ENCODE data around the gene ADAMTS2. TPM values are rescaled to one million over a fixed set of nuclear protein-coding genes. Genes with fewer than 3 reads are reported as not detected.

ADAMTS2 gene
- total RNA-seq, 1 experiment from 2014 or later: 3.9 TPM

GRCh38 chr5:179164331-179165311, 180.6 kb downstream of the ADAMTS2 start:
- intact Hi-C loops (cut with micrococcal nuclease): loop anchor here (5.0 kb wide), 1 partner anchor 503 kb away; no protein-coding TSS in a partner anchor
- no peak for ATAC-seq

More at GRCh38 chr5:179164331-179165311, 180.6 kb downstream of the ADAMTS2 start:
- H3K4me2 ChIP-seq (ENCODE audit: low read length): no peak overlapping the region
- H4K20me1 ChIP-seq (ENCODE audit: insufficient read depth): no peaks in the 10 kb centered on the region
- H3K27ac ChIP-seq (ENCODE audit: low read depth, low read length): no peak overlapping the region
- no peak for DNase-seq (ENCODE audit: low read depth, low spot score)
- no peaks in the 10 kb centered on the region for H3K36me3 ChIP-seq (ENCODE audit: control insufficient read depth in 1 of 2, insufficient read depth in 2 of 2, low read length in 2 of 2)
- no peak overlapping the region for H3K9ac ChIP-seq (ENCODE audit: low read length)
- H2AFZ ChIP-seq (ENCODE audit: low read depth, low read length, poor library complexity, severe bottlenecking): no peak overlapping the region
- H3K4me1 ChIP-seq (ENCODE audit: control insufficient read depth in 1 of 2, insufficient read depth in 2 of 2, low read length in 2 of 2): peaks cover 0 to 3% of the 10 kb centered on the region in 2 experiments; a peak in 1 of 4 replicates
- H3K79me2 ChIP-seq (ENCODE audit: insufficient read depth, low read length): no peaks in the 10 kb centered on the region
- no peaks in the 10 kb centered on the region for H3K9me2 ChIP-seq (ENCODE audit: insufficient read depth)
- no peaks in the 10 kb centered on the region for H3K27me3 ChIP-seq (ENCODE audit: insufficient read depth, low read length)
- H3K4me3 ChIP-seq (replicated peaks in 1 of 2; ENCODE audit: low read depth in 1 of 2, low read length in 2 of 2): no peak overlapping the region
- BruUV-seq (replicated peaks): no TSS peak
- TF ChIP-seq RAD21 (IDR thresholded peaks at IDR 0.05; ENCODE audit: low read depth) (no peak), ZBTB33 (IDR thresholded peaks at IDR 0.05; ENCODE audit: extremely low read depth, insufficient replicate concordance, low read length) (no peak), EZH2 (IDR thresholded peaks at IDR 0.05) (no peak), ELF1 (IDR thresholded peaks at IDR 0.05; ENCODE audit: borderline replicate concordance, low read depth) (no peak), ATF3 (IDR thresholded peaks at IDR 0.05) (no peak)
- no peaks in the 10 kb centered on the region; a peak in 1 of 4 replicates for H3K9me3 ChIP-seq (ENCODE audit: control insufficient read depth in 1 of 2, insufficient read depth in 1 of 2, low read depth in 1 of 2, low read length in 2 of 2)
- ChIA-PET POLR2A (no interaction called here), CTCF (interaction anchor here (1.8 kb wide), 1 partner anchor 329 kb away, joined by 8 read pairs; no protein-coding TSS in a partner anchor), RAD21 (ENCODE audit: low non-redundant PET in 1 of 2, low total read pairs in 2 of 2, uncharacterized antibody in 2 of 2, unreplicated experiment in 2 of 2) (no interaction called here)

Measured in HCT116 (cell line).